ENCODE results near the gene EXD3.

Gene EXD3

GRCh38 chr9:137434498-137435380, 11.8 kb upstream of the EXD3 start:
- Histone ChIP-seq H3K27me3 (peaks cover 18% of the 10 kb centered on the region), H3K9me3 (no peaks in the 10 kb centered on the region), H3K36me3 (no peaks in the 10 kb centered on the region), H3K27ac (no peak overlapping the region), H3K4me1 (ENCODE audit: control insufficient read depth in 1 of 2, insufficient read depth in 1 of 2, low read depth in 1 of 2, low read length in 1 of 2) (no peaks in the 10 kb centered on the region), H3K4me3 (ENCODE audit: low read depth in 1 of 2, low read length in 1 of 2) (no peak overlapping the region)
- TF ChIP-seq, protein P1, sequence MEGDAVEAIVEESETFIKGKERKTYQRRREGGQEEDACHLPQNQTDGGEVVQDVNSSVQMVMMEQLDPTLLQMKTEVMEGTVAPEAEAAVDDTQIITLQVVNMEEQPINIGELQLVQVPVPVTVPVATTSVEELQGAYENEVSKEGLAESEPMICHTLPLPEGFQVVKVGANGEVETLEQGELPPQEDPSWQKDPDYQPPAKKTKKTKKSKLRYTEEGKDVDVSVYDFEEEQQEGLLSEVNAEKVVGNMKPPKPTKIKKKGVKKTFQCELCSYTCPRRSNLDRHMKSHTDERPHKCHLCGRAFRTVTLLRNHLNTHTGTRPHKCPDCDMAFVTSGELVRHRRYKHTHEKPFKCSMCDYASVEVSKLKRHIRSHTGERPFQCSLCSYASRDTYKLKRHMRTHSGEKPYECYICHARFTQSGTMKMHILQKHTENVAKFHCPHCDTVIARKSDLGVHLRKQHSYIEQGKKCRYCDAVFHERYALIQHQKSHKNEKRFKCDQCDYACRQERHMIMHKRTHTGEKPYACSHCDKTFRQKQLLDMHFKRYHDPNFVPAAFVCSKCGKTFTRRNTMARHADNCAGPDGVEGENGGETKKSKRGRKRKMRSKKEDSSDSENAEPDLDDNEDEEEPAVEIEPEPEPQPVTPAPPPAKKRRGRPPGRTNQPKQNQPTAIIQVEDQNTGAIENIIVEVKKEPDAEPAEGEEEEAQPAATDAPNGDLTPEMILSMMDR (IDR thresholded peaks at IDR 0.05): no peak

- Histone ChIP-seq H3K27ac (no peak overlapping the region), H3K4me3 (ENCODE audit: low read depth in 1 of 2, low read length in 1 of 2) (no peak overlapping the region), H3K36me3 (no peaks in the 10 kb centered on the region), H3K27me3 (peaks cover 11% of the 10 kb centered on the region), H3K4me1 (ENCODE audit: control insufficient read depth in 1 of 2, insufficient read depth in 1 of 2, low read depth in 1 of 2, low read length in 1 of 2) (no peaks in the 10 kb centered on the region), H3K9me3 (no peaks in the 10 kb centered on the region)
- TF ChIP-seq, protein P1 (IDR thresholded peaks at IDR 0.05): no peak
Observed at GRCh38 chr9:137433916-137434431, 11.0 kb upstream of the EXD3 start.

DNA sequence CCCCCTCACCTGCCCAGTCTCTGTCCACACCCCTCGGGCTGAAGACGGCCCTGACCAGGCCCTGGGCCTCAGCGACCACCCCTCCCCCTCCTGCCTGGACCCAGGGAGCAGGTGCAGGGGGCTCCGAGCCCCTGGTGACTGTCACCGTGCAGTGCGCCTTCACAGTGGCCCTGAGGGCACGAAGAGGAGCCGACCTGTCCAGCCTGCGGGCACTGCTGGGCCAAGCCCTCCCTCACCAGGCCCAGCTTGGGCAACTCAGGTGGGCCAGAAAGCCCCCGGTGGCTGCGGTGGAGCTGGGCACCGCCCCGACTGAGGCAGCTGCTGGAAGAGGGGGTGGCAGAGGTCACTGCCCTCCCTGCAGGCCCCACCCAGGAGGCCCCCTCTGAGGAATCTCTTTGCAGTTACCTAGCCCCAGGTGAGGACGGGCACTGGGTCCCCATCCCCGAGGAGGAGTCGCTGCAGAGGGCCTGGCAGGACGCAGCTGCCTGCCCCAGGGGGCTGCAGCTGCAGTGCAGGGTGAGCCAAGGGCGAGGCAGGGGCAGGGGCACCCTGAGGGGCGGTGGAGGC, 10.5 kb upstream of the EXD3 start:
- H3K27ac ChIP-seq: no peak overlapping the region
- no peak overlapping the region for H3K4me3 ChIP-seq (ENCODE audit: low read depth in 1 of 2, low read length in 1 of 2)
- no peaks in the 10 kb centered on the region for H3K9me3 ChIP-seq
- TF ChIP-seq, protein P1 (IDR thresholded peaks at IDR 0.05): no peak
- H3K4me1 ChIP-seq (ENCODE audit: control insufficient read depth in 1 of 2, insufficient read depth in 1 of 2, low read depth in 1 of 2, low read length in 1 of 2): no peaks in the 10 kb centered on the region
- peaks cover 11% of the 10 kb centered on the region for H3K27me3 ChIP-seq
- H3K36me3 ChIP-seq: no peaks in the 10 kb centered on the region

DNA sequence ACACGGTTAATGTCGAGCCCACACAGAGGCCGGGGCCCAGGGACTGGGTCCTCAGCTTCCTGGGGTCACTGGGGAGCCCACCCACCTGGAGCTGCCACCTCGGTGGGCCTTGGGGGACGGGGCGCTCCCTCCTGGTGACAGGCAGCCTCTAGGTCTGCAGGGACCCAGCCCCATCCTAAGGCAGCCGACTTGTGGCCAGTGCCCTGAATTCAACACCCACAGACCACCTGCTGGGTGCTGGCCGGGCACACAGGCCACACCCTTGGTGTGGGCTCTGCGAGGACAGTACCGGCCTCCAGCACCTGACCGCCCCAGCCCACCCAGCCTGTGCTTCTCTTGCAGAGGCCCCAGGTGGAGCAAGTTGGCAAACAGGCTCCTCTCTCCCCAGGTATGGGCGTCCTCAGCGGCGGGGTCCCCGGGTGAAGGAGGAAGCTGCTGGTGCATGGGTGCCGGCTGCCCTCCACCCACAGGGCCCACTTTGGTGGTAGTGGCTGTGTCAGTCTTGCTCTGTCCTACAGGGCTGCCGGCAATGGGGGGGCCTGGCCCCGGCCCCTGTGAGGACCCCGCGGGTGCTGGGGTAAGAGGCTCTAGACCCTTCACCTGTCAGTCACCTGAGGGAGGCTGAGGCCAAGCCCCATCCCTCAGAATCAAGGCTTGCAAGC, 9.9 kb upstream of the EXD3 start:
- TF ChIP-seq, protein P1 (IDR thresholded peaks at IDR 0.05): no peak
- H3K9me3 ChIP-seq: no peaks in the 10 kb centered on the region
- H3K27me3 ChIP-seq: peaks cover 11% of the 10 kb centered on the region
- no peak overlapping the region for H3K4me3 ChIP-seq (ENCODE audit: low read depth in 1 of 2, low read length in 1 of 2)
- H3K36me3 ChIP-seq: no peaks in the 10 kb centered on the region
- no peaks in the 10 kb centered on the region for H3K4me1 ChIP-seq (ENCODE audit: control insufficient read depth in 1 of 2, insufficient read depth in 1 of 2, low read depth in 1 of 2, low read length in 1 of 2)
- H3K27ac ChIP-seq: no peak overlapping the region

DNA sequence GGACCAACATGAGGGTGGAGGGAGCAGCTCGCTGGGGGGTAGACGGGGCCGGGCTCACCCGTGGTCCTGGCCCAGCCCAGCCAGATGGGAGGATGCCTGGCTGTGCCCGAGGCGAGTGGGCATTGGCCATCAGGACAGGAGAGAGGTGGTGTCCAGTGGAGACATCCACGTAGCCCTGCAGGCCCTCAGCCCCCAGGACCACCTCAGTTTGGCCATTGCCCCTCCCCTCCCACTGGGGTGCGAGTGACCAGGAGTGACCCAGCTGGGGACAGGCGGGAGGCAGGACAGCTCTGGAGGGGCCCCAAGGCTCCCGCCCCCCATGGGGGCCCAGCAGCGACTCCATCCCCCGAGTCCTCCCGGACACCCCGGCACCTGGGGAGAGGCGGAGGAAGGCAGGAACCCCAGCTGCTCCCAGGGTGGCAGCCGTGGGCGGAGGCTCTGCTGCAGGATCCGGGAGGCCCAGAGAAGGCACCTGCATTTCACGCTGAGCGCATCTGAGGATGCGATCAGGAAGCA, 8.5 kb upstream of the EXD3 start:
- TF ChIP-seq, protein P1 (IDR thresholded peaks at IDR 0.05): no peak
- no peaks in the 10 kb centered on the region for H3K9me3 ChIP-seq
- H3K4me3 ChIP-seq (ENCODE audit: low read depth in 1 of 2, low read length in 1 of 2): no peak overlapping the region

More for the DNA sequence above, 8.5 kb upstream of the EXD3 start:
- Histone ChIP-seq H3K27me3 (peaks cover 11% of the 10 kb centered on the region), H3K4me1 (ENCODE audit: control insufficient read depth in 1 of 2, insufficient read depth in 1 of 2, low read depth in 1 of 2, low read length in 1 of 2) (no peaks in the 10 kb centered on the region), H3K27ac (no peak overlapping the region), H3K36me3 (no peaks in the 10 kb centered on the region)

All from neutrophil (primary cell).